Measurements from ENCODE around the gene MAML1.
"Not testable (repeated sequence)": the region's sequence is repeated elsewhere in the genome, so short reads cannot be mapped to it uniquely, and the experiment has no call there.

MAML1 gene

DNA sequence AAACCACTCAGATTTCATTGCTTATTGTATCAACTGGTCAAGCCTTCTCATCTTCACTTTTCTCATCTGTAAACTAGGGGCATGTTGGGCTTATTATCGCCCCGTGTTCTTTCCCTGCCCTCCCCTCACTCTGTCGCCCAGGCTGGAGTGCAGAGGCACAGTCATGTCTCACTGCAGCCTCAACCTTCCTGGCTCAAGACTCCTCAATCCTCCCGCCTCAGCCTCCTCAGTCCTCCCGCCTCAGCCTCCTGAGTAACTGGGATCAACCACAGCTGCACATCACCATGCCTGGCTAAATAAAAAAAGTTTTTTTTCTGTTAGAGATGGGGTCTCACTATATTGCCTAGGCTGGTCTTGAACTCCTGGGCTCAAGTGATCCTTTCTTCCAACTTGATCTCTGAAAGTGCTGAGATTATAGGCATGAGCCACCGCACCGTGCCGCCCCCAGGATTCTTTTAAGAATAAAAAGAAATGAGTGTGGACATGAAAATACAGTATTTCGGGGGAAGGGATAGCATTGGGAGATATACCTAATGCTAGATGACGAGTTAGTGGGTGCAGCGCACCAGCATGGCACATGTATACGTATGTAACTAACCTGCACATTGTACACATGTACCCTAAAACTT lies 2.0 kb downstream of the MAML1 start:
- DNase-seq (ENCODE audit: low read depth) = no peak

DNA sequence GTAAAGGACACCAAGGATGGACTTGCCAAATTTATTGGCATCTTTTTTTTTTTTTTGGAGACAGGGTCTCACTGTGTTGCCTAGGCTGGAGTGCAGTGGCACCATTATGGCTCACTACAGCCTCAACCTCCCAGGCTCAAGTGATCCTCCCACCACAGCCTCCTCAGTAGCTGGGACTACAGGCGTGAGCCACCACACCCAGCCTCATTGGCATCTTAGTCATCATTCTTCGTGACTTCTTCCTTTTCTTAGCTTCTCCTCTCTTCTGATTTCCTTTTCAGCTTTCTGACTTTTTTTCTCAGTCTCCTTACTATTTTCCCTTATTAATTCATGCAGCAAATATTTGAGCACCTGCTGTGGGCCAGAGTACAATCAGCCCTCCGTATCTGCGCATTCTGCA lies 6.1 kb downstream of the MAML1 start:
- DNase-seq (ENCODE audit: low read depth) = no peak

DNA sequence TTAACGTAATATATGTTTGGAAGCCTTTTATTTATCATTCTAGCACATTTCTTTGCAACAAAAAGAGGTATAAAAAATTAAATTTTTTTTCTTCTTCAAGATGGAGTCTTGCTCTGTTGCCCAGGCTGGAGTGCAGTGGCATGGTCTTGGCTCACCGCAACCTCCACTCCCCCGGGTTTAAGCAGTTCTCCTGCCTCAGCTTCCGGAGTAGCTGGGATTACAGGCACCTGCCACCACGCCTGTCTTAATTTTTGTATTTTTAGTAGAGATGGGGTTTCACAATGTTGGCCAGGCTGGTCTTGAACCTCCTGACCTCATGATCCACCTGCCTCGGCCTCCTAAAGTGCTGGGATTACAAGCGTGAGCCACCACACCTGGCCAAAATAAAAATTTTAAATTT lies 11.5 kb downstream of the MAML1 start:
- not testable (repeated sequence) for DNase-seq (ENCODE audit: low read depth)

DNA sequence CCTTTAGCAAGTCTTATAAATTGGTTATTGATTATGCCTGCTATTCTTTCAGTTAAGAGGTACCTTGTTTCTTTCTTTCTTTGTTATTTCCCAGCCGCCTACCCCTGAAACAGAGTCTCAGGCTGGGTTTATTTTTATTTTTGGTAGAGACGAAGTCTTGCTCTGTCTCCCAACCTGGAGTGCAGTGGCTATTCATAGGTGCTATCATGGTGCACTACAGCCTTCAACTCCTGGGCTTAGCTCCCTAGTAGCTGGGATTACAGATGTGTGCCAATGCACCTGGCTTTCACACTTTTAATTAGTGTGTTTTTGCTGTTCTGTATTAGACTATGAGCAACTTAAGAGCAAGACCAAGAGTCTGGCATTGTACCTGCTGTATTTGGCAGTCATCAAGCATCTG lies 14.2 kb downstream of the MAML1 start:
- no peak for DNase-seq (ENCODE audit: low read depth)

DNA sequence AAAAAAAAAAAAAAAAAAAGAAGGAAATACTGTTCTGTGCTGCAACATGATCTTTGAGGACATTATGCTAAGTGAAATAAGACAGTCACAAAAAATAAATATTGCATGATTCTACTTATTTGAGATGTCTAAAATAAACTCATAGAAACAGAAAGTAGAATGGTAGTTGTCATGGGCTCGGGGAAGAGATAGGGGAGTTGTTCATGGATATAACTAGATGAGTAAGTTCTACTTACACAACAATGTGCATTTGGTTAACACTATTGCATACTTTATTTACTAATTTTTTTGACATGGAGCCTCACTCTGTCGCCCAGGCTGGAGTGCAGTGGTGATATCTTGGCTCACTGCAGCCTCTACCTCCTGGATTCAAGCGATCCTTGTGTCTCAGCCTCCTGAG lies 15.2 kb downstream of the MAML1 start:
- DNase-seq (ENCODE audit: low read depth) = no peak

DNA sequence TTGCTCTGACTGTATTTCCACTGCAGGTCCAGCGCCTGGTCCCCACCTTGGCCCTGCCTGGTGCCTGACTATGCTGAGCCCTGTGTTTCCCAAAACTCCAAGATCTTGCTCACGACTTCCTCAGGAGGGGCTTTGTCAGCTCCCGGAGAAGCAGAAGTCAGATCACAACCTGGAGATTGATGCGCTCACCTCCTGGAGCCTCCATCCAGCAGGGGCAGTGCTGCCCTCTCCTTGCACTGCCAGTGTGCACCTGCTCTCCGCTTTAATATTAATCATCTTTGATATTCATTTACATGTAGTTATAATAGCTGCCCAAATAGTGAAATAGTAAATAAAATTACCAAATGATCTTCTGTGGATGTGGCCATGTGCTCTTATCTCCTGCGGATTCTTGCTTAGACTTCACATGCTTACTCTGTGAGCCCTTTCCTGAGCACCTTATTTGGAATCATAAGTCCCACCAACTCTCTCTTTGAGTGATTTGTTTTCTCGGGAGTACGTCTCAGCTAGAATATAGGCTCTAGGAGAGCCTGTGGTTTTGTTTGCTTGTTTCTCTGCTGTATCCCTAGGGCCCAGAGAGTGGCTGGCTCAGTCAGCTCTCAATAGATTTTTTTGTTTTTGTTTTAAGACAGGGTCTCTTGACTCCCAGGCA lies 17.4 kb downstream of the MAML1 start:
- no peak for DNase-seq (ENCODE audit: low read depth)

DNA sequence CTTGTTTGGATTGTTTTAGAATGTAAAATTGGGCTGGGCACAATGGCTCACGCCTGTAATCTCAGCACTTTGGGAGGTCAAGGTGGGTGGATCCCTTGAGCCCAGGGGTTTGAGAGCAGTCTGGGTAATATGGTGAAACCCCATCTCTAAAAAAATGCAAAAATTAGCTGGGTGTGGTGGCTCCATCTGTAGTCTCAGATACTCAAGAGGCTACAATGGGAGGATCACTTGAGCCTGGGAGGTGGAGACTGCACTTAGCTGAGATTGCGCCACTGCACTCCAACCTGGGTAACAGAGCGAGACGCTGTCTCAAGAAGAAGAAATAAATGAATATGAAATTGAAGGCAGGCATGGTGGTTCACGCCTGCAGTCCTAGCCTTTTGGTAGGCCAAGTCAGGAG lies 21.3 kb downstream of the MAML1 start:
- no peak for DNase-seq (ENCODE audit: low read depth)

DNA sequence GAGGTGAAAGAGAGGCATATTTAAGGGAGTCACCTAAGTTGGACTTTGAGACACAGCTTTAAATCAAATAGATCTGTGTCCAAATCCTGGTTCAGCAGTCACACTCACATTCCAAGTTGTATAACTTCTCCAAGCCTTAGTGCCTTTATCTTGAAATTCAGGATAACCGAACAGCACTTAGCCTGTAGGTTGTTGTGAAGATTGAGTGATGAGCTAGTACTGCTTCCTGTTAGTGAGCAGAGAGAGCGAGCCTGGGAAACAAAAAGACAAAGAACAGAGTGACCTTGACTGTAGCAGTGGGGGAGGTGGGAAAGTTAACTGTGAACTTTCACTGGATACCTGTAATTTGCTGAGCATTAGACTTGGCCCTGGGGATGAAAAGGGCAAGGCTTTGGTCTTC lies 22.4 kb downstream of the MAML1 start:
- no peak for DNase-seq (ENCODE audit: low read depth)

DNA sequence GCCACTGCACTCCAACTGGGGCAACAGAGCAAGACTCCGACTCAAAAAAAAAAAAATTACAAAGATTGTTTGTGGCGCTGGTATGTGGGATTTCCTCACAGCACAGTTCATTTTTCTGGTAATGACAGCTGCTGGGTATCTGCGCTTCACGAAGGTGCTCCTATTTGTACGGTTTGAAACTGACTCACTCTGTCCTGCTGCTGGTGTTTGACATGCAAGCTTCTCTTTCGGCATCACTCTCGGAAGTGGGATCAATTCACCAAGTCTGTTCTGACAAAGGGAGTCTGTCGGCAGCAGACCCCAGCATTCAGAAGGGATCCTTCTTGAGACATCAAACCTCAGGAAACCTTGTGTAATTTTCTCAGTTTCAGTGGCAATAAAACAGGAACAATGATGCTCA lies 26.3 kb downstream of the MAML1 start:
- no peak for DNase-seq (ENCODE audit: low read depth)

DNA sequence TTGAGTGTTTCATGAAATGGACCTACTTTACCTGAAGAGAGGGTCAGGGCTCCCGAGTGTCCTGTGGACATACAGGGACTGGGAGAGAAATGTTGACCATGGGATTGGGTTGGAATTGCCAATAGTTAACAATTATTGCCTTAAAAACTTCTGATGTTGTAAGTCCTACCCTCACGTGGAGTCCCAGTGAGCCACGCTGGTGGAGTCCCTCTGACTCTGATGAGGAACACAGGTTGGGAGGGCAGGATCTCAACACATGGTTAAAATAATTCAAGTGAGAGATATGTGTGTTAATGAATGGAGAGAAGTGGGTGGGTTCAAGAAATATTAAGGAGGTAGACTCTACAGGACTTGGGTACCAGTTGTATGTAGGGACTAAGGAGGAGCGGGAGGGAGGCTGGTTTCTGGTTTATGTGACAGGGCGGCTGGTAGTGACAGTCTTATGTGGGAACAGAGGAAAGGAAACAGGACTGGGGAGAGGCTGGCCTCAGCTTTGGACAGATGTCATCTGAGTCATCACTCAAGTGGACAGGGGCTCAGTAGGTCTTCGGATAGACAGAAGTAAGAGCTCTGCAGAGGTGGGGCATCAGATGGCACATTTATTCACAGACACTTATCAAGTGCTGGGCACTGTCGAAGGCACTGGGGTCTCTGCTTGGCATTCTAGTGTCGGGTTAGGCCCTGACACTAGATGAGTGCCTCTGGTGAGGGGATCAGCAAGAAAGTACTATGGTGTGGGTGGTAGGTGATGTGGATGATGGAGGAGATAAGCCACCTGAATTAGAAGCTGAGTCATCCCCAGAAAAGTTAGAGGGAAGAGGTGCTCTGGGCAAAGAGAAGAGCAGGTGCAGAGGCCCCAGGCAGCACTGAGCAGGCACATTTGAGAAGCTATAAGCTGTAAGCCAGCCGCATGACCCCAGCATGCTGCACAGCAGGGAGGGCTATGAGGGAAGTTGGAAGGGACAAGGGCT lies 27.2 kb downstream of the MAML1 start:
- DNase-seq (ENCODE audit: low read depth) = no peak

DNA sequence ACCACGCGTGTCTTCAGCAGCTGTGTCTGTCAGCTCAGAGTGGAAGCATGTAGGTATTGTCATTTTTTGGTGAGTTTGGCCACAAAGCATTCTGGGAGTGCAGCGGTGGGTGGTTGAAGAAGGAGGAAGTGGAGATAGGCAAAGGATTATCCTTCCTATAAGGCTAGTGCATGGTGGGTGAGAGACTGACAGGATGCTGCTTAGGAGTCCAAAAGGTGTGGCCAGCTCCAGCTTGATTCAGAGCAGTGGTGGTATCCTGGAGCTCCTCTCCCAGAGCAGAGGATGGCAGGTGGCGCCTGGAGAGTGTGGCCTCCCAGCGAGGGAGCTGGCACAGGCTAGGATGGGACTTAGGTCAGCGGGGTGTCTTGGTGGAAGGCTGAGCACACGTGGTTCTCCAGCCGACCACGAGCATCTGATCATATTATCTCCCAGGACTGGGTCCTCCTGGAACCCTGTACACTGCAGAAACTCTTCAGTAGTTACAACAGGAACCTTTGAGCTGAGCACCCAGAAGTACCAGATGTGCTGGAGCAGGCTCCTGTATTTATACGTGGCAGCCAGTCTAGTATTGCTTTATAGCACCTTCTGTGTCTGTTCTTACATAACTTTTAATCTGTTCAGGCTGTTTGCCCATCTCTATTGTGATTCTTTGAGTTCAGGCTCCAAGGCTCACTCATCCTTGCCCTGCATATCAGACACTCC lies 29.6 kb downstream of the MAML1 start:
- DNase-seq (ENCODE audit: low read depth) = peak; percentile 58

DNA sequence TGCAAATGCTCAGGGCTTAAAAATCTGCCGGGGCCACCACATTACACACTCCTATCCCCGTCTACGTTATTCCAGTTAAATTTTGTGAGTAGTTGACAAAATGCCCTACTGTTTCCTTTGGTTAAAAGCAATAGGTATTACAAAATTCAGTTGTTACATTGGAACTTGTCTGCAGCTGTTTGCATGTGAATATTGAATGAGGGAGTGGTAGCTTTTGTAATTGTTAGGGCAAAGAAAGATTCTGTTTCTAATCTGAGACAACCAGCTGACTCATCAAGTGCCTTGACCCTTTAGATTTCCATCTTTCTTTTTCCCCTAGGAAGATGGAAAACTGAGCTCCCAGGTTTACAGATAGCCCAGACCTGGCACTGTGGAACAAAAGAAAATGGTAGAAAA lies 30.2 kb downstream of the MAML1 start:
- no peak for DNase-seq (ENCODE audit: low read depth)

DNA sequence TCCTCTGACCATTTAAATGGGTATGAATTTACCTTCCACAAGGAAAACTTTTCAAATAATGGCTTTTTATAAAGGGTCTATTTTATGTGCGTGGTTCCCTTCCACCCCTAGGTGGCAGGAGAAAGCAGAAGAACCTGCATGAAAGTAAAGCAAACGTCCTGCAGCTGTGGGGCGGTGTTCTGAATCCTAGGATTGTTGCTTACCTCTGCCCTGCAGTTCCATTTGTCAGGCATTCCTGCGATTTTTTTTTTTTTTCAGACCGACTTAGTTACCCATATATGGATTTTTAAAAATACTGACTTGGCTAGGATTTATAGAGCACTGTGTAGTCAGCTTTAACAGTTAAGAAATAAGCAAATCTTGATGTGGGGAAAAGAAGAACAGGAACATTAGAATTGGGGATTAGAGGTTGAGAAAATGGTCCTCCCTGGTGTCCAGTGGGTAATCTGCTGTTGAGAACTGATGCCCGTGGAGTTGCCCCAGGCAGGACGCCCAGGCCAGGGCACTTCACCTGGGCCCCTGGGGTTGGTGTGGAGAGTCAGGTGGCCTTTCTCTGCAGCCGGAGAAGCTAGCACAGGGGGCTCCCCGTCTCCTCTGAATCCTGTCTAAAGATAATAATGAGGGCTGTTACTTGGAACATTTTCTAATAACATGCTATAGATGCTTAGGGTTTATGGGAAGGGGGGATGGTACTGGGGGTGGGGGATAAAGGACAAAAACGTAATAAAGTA lies 30.8 kb downstream of the MAML1 start:
- DNase-seq (ENCODE audit: low read depth) = peak; percentile 54

DNA sequence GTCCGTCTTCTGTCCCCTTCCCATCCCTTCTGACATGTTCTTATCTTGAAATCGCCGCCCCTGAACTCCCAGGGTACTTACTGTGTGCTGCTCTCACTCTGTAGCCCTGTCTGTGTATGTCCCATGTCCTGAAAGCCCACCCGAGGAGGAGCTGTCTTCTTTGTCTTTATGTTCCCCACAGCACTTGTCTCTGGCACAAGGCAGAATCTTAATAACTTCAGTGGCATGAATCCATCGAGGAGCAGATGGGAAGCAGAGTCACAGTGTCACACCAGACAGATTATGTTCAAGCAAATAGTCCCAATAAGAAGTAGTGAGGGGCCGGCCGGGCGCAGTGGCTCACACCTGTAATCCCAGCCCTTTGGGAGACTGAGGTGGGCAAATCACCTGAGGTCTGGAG lies 31.4 kb downstream of the MAML1 start:
- no peak for DNase-seq (ENCODE audit: low read depth)

DNA sequence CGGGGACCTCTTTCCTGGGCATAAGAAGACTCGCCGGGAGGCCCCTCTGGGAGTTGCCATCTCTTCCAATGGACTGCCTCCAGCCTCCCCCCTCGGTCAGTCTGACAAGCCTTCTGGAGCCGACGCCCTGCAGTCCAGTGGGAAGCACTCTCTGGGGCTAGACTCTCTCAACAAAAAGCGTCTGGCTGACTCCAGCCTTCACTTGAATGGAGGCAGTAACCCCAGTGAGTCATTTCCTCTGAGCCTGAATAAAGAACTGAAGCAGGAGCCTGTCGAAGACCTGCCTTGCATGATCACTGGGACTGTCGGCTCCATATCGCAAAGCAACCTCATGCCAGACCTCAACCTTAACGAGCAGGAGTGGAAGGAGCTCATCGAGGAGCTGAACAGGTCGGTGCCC lies 32.8 kb downstream of the MAML1 start:
- no peak for DNase-seq (ENCODE audit: low read depth)

DNA sequence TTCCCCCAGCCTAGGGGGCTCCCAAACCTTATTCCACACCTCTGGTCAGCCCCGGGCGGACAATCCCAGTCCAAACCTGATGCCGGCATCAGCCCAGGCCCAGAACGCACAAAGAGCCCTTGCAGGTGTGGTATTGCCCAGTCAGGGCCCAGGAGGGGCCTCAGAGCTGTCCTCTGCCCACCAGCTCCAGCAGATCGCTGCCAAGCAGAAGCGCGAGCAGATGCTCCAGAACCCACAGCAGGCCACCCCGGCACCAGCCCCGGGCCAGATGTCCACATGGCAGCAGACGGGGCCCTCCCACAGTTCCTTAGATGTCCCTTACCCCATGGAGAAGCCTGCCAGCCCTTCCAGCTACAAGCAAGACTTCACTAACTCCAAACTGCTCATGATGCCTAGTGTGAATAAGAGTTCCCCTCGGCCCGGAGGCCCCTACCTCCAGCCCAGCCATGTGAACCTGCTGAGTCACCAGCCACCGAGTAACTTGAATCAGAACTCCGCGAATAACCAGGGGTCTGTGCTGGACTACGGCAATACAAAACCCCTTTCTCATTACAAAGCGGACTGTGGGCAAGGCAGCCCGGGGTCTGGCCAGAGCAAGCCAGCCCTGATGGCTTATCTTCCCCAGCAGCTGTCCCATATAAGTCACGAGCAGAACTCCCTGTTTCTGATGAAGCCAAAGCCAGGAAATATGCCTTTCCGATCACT lies 33.6 kb downstream of the MAML1 start:
- DNase-seq (ENCODE audit: low read depth) = no peak

DNA sequence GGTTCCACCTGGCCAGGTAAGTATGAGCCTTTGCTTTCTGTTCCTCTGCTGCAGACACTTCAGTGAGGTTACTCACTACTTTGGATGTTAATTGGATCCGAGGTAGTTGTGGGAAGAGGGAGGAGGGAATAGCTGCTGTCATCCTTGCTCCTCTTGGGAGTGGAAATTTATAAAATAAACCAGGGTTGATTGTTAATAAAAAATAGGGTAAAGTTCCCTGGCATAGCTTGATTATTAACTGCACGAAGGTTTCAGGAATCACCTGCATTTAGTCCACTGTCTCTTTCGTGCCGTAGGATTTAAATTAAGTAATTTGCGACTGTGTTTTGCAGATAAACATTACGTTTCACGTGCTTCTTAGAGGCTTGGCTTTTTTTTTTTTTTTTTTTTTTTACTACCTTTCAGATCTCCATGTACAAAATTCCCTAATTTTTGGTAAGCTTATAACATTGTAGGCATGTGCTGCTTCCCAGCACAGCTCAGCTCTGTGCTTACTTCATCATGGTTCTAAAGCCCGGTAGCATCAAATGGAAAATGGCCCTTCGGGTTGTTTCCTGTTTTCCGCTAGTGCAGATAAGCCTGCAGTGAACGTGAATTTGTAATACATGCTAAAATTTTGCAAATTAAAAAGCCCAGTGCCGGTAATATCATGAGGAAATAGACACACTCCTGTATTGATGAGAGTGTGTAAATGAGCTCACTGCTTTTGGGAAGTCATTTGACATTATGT lies 34.3 kb downstream of the MAML1 start:
- no peak for DNase-seq (ENCODE audit: low read depth)

DNA sequence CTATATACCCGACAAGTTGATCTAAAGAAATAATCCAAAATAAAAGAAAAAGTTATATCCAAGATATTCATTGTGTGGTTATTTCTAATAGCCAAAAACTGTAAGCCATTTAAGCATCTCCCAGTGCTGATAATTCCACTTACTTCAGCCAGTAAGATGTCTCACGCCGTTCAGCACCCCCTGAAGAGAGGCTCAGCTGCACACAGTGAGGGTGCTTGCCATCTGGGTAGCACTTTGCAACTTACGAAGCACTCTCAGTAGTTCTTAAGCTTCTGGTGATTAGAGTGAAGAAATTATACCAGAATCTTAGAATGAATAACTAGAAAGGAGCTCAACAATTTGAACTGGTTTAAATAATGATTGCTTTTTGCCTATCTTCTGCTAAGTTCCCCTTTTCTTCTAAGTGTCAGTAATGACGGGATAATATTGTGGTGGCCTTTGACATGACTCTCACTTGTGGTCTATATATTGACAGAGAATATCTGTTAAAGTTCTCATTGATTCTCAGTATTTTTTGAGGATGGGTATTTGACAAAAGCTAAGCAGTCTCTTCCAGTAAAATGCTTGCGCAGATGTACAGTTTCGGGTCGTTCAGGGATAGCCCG lies 35.0 kb downstream of the MAML1 start:
- no peak for DNase-seq (ENCODE audit: low read depth)

DNA sequence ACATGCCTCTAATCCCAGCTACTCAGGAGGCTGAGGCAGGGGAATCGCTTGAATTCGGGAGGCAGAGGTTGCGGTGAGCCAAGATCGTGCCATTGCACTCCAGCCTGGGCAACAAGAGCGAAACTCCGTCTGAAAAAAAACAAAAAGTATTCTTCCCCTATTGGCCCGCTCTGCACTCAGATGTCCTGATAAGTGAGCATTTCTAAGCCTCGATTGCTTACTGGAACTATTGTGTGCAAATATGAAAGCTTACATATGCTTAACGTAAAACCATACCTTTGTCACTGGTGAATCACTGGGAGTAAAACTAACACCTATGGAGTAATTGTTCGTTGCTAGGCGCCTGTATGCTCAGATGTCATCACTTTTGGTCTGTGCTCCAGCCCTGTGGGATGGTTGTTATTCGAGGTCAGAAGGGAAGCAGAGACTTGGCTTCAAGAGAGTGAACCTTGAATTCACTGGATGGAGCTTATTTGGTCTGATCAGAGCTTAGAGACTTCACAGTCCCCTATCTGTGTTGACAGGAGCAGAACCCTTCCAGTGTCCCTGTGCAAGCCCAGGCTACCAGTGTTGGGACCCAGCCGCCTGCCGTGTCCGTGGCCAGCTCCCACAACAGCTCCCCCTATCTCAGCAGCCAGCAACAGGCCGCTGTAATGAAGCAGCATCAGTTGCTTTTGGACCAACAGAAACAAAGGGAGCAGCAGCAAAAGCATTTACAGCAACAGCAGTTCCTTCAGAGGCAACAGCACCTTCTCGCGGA lies 35.9 kb downstream of the MAML1 start:
- DNase-seq (ENCODE audit: low read depth) = no peak
